Neural cell (in vitro differentiated cells): ENCODE data around the gene C1orf21. TPM values are rescaled to one million over a fixed set of nuclear protein-coding genes. Genes with fewer than 3 reads are reported as not detected.

Source experiments
- H2AFZ ChIP-seq: fragments of 200-600, 300-800 bp; sonication (generic), shearing (Covaris generic); 2 replicates; pipeline ENCODE4 v1.6.0; 2014; ENCODE audit warnings: low read depth, mild to moderate bottlenecking, antibody characterized with exemption, low read length, moderate library complexity
- H3F3A ChIP-seq: fragments of 200-600 bp; shearing (Covaris generic); 2 replicates; pipeline ENCODE4 v1.6.1; 2016; ENCODE audit warnings: mild to moderate bottlenecking, moderate library complexity, mixed read lengths, antibody characterized with exemption, low read length; ENCODE audit not compliant: insufficient read depth, poor library complexity, severe bottlenecking
- H3K27ac ChIP-seq: fragments of 200-600, 300-800 bp; sonication (generic), shearing (Covaris generic); 2 replicates; pipeline ENCODE4 v1.5.1; 2014; ENCODE audit warnings: mild to moderate bottlenecking, low read length, moderate library complexity
- H3K27me3 ChIP-seq: fragments of 300-800, 200-600 bp; sonication (generic), shearing (Covaris generic); 2 replicates; pipeline ENCODE4 v1.6.0; 2014; ENCODE audit warnings: mild to moderate bottlenecking, low read depth, low read length, moderate library complexity; ENCODE audit not compliant: insufficient read depth
- H3K36me3 ChIP-seq: fragments of 300-800, 200-600 bp; sonication (generic), shearing (Covaris generic); 2 replicates; pipeline ENCODE4 v1.5.1; 2014; ENCODE audit warnings: mild to moderate bottlenecking, antibody characterized with exemption, low read length, moderate library complexity; ENCODE audit not compliant: insufficient read depth
- H3K4me2 ChIP-seq: fragments of 300-800, 200-600 bp; sonication (generic), shearing (Covaris generic); 2 replicates; pipeline ENCODE4 v1.6.0; 2014; ENCODE audit warnings: mild to moderate bottlenecking, low read length
- H3K4me3 ChIP-seq: fragments of 300-800, 200-600 bp; sonication (generic), shearing (Covaris generic); 2 replicates; pipeline ENCODE4 v1.5.1; 2014; ENCODE audit warnings: mild to moderate bottlenecking, low read length, moderate library complexity
- H3K79me2 ChIP-seq: fragments of 200-600 bp; shearing (Covaris generic); replicated peaks from 2 replicates; pipeline ENCODE4 v1.6.0; 2014; ENCODE audit warnings: mild to moderate bottlenecking, low read length, moderate library complexity; ENCODE audit not compliant: insufficient read depth
- H3K9ac ChIP-seq: fragments of 300-800, 200-600 bp; sonication (generic), shearing (Covaris generic); 2 replicates; pipeline ENCODE4 v1.6.1; 2016; ENCODE audit warnings: mild to moderate bottlenecking, low read length, mixed read lengths
- H3K9me2 ChIP-seq: fragments of 200-600 bp; shearing (Covaris generic); 2 replicates; pipeline ENCODE4 v1.6.1; 2016; ENCODE audit warnings: mild to moderate bottlenecking, low read length, mixed read lengths; ENCODE audit not compliant: insufficient read depth
- H3K9me3 ChIP-seq: fragments of 200-600, 300-800 bp; sonication (generic), shearing (Covaris generic); 2 replicates; pipeline ENCODE4 v1.6.1; 2016; ENCODE audit warnings: mild to moderate bottlenecking, mixed run types, low read length, moderate library complexity, mixed read lengths
- H4K20me1 ChIP-seq: fragments of 200-600 bp; shearing (Covaris generic); 2 replicates; pipeline ENCODE4 v1.6.1; 2016; ENCODE audit warnings: mild to moderate bottlenecking, mixed run types; ENCODE audit not compliant: insufficient read depth
- CTCF ChIP-seq: fragments of 450-650 bp; IDR thresholded peaks from 2 replicates; pipeline ENCODE4 v1.5.1; 2014; ENCODE audit warnings: antibody characterized with exemption, mild to moderate bottlenecking, moderate library complexity; ENCODE audit not compliant: poor library complexity, severe bottlenecking
- EP300 ChIP-seq: fragments of 450-650 bp; conservative IDR thresholded peaks from 2 replicates; pipeline ENCODE4 v1.6.1; 2014; ENCODE audit warnings: antibody characterized with exemption, mild to moderate bottlenecking, moderate library complexity; ENCODE audit not compliant: poor library complexity, severe bottlenecking
- EZH2 ChIP-seq: fragments of 200-600, 300-800 bp; shearing (Covaris generic), sonication (generic); IDR thresholded peaks from 2 replicates; pipeline ENCODE4 v1.6.1; 2014; ENCODE audit warnings: antibody characterized with exemption, low read length, borderline replicate concordance, mild to moderate bottlenecking; ENCODE audit not compliant: insufficient read depth, poor library complexity, severe bottlenecking
- MXI1 ChIP-seq: fragments of 450-650 bp; conservative IDR thresholded peaks from 2 replicates; pipeline ENCODE4 v1.6.1; 2014; ENCODE audit warnings: antibody characterized with exemption, mild to moderate bottlenecking; ENCODE audit not compliant: poor library complexity, severe bottlenecking
- POLR2AphosphoS5 ChIP-seq: IDR thresholded peaks from 2 replicates; pipeline ENCODE4 v1.6.1; 2012
- RAD21 ChIP-seq: fragments of 450-650 bp; conservative IDR thresholded peaks from 2 replicates; pipeline ENCODE4 v1.6.1; 2014; ENCODE audit warnings: antibody characterized with exemption, mild to moderate bottlenecking, moderate library complexity
- SMC3 ChIP-seq: fragments of 450-650 bp; conservative IDR thresholded peaks from 2 replicates; pipeline ENCODE4 v1.6.1; 2014; ENCODE audit warnings: antibody characterized with exemption, mild to moderate bottlenecking, moderate library complexity; ENCODE audit not compliant: poor library complexity
- TAF1 ChIP-seq: IDR thresholded peaks from 2 replicates; pipeline ENCODE4 v1.6.1; 2012; ENCODE audit warnings: low read depth
- polyA plus RNA-seq: library from polyadenylated mRNA; depleted of rRNA; stranded (reverse); fragments of >200 nt; gene quantifications from 2 replicates; pipeline ENCODE4 v1.2.3, GENCODE V29; 2014
- TF ChIP-seq, protein P1 (sequence below): IDR thresholded peaks from 2 replicates; pipeline ENCODE4 v1.6.1; 2012; ENCODE audit warnings: borderline replicate concordance

The C1orf21 gene
- polyA plus RNA-seq, 1 donor from 2014 or later, result 21.1 TPM

DNA sequence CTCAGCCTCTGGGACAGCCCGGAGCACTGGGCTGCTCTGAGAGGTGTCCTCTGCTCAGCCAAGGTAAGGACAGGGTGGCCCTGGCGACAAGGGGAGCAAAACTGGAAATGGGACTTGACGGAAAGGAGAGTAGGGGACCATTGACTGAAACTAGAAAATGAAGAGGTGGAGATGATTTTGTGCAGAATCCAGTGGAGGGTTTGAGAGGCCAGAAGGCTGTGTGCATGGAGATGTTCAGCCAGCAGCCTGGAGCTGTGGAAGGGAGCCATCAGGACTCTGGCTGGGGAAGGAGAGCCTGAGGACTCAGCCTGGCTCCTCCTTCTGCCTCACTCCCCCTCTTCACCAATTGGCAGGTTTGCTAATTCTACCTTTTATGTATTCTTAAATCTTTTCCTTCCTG is 253.7 kb downstream of the C1orf21 start:
- Histone ChIP-seq H4K20me1 (no peaks in the 10 kb centered on the region), H3K9ac (no peak overlapping the region), H3K27ac (no peak overlapping the region), H3K9me2 (no peaks in the 10 kb centered on the region), H2AFZ (no peak overlapping the region), H3K79me2 (no peaks in the 10 kb centered on the region), H3F3A (no peaks in the 10 kb centered on the region), H3K4me2 (no peak overlapping the region), H3K9me3 (no peaks in the 10 kb centered on the region), H3K4me3 (no peak overlapping the region), H3K36me3 (no peaks in the 10 kb centered on the region), H3K27me3 (no peaks in the 10 kb centered on the region)
- TF ChIP-seq TAF1, result no peak

DNA sequence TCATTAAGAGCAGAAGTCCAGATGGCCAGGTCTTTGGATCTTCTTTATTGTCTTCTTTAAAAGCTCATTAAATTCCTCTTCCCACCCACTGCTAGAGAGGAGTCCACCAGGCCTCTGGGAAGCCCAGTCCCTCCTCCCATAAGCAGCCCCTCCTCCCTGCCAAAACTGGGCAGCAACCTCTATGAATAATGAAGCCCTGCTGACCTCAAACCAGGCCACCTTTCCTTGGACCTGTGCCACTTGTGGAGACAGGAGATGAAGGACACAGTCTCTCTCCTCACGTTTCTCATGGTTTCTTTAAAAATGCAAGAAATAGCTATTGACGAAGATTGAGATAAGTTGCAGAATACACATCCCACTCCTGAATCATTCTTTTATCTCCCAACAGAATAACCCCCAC is 255.1 kb downstream of the C1orf21 start:
- no peaks in the 10 kb centered on the region for H3K27me3 ChIP-seq
- no peak overlapping the region for H2AFZ ChIP-seq
- H3K9me3 ChIP-seq, result no peaks in the 10 kb centered on the region
- H3K4me3 ChIP-seq, result no peak overlapping the region
- H3K79me2 ChIP-seq, result no peaks in the 10 kb centered on the region
- H4K20me1 ChIP-seq, result no peaks in the 10 kb centered on the region
- H3K4me2 ChIP-seq, result no peak overlapping the region
- no peaks in the 10 kb centered on the region for H3K36me3 ChIP-seq
- H3F3A ChIP-seq, result no peaks in the 10 kb centered on the region
- TF ChIP-seq SMC3 (no peak), POLR2AphosphoS5 (no peak), CTCF (no peak), MXI1 (no peak), TAF1 (no peak), EZH2 (no peak), RAD21 (no peak), EP300 (no peak)
- TF ChIP-seq, protein P1, sequence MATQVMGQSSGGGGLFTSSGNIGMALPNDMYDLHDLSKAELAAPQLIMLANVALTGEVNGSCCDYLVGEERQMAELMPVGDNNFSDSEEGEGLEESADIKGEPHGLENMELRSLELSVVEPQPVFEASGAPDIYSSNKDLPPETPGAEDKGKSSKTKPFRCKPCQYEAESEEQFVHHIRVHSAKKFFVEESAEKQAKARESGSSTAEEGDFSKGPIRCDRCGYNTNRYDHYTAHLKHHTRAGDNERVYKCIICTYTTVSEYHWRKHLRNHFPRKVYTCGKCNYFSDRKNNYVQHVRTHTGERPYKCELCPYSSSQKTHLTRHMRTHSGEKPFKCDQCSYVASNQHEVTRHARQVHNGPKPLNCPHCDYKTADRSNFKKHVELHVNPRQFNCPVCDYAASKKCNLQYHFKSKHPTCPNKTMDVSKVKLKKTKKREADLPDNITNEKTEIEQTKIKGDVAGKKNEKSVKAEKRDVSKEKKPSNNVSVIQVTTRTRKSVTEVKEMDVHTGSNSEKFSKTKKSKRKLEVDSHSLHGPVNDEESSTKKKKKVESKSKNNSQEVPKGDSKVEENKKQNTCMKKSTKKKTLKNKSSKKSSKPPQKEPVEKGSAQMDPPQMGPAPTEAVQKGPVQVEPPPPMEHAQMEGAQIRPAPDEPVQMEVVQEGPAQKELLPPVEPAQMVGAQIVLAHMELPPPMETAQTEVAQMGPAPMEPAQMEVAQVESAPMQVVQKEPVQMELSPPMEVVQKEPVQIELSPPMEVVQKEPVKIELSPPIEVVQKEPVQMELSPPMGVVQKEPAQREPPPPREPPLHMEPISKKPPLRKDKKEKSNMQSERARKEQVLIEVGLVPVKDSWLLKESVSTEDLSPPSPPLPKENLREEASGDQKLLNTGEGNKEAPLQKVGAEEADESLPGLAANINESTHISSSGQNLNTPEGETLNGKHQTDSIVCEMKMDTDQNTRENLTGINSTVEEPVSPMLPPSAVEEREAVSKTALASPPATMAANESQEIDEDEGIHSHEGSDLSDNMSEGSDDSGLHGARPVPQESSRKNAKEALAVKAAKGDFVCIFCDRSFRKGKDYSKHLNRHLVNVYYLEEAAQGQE, result no peak
- H3K27ac ChIP-seq, result no peak overlapping the region
- no peaks in the 10 kb centered on the region for H3K9me2 ChIP-seq
- H3K9ac ChIP-seq, result no peak overlapping the region

- H3K4me3 ChIP-seq, result no peak overlapping the region
- H3K9me3 ChIP-seq, result no peaks in the 10 kb centered on the region
- H3K9ac ChIP-seq, result no peak overlapping the region
- no peaks in the 10 kb centered on the region for H3K9me2 ChIP-seq
- no peaks in the 10 kb centered on the region for H3F3A ChIP-seq
- H4K20me1 ChIP-seq, result no peaks in the 10 kb centered on the region
- no peaks in the 10 kb centered on the region for H3K36me3 ChIP-seq
- H3K27me3 ChIP-seq, result no peaks in the 10 kb centered on the region
- TF ChIP-seq, protein P1, result no peak
- TF ChIP-seq EP300 (no peak), MXI1 (no peak), POLR2AphosphoS5 (no peak), TAF1 (no peak), SMC3 (no peak), CTCF (no peak), EZH2 (no peak), RAD21 (no peak)
- no peaks in the 10 kb centered on the region for H3K79me2 ChIP-seq
- no peak overlapping the region for H3K4me2 ChIP-seq
- no peak overlapping the region for H3K27ac ChIP-seq
- no peak overlapping the region for H2AFZ ChIP-seq
Measured at GRCh38 chr1:184643661-184644060, 256.8 kb downstream of the C1orf21 start.
